Stimulated activated CD4-positive, alpha-beta T cell treated with anti-CD3 and anti-CD28 coated beads, Interleukin-2, amount 100 ng/mL, for 24 hours (primary cell): ENCODE results near the gene ARRB1.

Experiments used
- DNase-seq, 2 donors: peaks; one replicate each; pipeline ENCODE4 v3.0.0-alpha.2; 2020

ARRB1 gene

DNA sequence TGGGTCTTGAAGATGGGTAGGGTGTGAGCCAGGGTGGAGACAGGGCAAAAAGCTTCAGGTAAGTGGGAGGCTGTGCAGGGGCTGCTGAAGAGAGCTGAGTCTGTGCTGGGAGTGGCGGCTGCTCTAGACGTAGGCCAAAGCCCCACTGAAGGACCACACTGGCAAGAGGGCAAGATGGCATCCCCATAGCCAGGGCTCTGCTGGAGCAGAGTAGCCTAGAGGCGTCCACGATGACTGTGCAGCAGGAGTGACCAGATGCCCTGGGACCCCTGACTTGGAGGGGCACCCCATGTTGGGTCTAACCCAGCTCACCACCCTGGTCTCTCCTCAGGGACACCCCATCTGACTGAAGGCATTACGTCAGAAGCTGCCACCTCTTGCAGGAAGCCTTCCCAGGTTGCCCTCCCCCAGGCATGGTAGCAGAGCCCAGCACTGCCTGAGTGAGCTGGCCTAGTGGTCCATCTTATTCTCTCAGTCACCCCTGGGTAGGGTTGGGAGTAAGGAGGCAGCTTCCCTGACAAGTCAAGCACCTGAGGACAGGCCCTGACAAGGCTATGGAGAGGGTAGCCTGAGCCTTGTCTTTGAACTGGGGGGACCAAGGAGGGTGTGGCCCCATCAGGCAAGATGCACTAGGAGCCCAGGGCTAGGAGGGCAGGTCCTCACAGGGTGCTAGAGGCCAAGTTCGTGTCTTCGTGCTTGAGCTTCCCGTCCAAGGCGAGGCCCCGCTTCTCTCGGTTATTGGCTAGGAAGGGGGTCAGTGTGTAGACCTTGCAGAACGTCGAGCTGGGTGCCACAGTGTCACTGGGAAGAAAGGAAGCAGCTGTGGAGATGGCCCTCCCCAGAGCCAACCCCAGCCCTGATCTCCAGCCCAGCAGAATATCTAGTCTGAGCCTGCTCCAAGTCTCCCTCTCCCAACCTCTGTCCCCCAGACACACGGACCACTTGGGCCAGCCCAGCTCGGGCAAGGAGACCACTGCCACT lies 77.8 kb downstream of the ARRB1 start:
- no peak for DNase-seq

DNA sequence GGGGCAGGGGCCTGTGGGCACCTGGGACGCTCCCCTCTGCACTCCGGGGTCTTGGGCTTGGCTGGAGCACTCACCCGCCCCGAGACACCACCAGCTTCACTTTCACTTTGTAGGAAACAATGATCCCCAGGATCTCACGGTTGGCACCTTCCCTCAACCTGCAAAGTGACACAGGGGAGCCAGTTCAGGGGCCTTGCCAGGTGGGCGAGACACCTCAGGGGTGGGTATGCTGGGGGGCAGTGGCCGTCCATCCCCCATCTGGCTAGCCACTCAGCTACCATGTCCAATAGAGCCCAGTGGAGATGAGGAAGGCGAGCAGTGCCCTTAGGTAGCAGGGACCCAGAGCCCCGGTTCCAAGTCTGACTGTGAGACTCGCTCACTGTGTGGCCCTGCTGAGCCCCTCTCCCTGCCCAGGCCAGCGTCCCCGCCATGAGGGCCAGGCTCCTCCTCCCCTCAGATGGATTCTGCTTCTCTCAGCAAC lies 78.6 kb downstream of the ARRB1 start:
- DNase-seq, result no peak

DNA sequence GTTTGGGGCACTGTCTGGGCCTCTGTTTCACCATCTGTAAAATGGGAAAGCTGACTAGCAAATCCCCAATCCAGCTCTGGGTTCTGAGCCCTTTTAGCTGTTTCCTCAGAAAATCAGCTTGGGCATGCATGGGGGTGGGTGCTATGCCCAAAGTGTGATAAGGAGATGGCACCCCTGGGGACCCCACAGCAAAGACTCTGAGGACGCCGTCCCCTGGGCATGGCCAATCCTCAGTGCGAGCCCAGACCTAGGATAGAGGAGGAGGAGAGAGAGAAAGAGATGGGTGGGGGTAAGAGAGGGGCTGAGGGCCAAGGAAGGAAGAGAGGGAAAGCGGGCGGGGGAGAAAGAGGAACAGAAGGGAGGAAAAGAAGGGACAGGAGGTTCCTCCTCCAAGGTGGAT lies 79.1 kb downstream of the ARRB1 start:
- DNase-seq, result no peak

DNA sequence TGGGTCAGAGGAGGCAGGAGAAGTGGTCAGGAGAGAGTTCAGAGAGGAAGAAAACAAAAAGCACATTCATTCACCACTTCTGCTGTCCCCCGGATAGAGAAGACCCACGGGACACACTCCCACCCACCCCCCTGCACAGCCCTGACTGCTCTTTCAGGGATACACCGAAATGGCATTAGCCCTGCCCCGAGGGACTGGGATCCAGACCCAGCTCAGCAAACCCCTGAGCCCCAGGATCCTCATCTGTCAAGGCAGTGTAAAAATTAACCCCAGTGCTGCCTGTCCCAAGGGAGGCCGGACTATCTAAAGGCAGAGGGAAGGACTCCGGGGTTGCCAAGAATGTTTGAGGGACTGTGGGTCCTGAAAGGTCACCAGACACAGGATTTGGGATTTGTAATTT lies 79.7 kb downstream of the ARRB1 start:
- DNase-seq, result no peak

DNA sequence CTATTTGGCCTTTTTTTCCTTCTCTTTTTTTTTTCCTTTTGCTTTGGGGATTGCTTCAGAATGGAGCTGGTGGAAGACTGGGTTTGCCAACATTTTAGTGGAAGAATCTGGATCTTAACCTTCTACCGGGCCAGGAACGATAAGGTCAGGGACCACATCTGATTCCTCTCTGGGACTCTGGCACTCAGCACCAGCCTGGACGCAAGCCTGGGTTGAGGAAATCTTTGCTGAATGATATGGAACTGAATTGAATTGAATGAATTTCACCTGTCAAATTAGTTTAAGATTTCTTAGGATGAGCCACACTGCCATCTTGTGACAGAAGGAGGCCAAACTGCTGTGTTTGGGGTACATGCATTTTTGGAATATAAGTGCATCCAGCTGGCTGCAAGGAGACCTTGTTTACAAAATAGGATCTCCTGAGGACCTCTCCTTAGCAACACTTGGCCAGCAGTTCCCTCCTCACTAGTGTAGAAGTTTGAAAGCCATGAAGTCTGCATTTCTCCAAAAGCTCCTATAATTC lies 80.5 kb downstream of the ARRB1 start:
- no peak for DNase-seq

DNA sequence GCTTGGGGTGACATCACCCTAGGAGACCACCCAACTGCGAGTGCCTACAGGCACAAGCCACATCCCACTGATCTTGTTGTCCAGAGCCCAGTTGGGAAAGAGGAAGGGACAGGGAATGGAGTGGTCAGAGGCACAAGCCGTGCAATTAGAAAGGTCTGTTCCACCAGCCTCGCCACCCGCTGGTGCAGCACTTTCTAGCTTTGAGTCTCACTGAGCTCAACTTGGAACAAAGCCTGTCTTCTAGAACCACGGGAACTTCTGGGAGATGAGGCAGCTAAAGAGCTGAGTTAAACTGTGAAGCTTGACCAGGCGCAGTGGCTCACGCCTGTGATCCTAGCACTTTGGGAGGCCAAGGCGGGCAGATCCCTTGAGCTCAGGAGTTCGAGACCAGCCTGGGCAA lies 81.6 kb downstream of the ARRB1 start:
- DNase-seq, result no peak

DNA sequence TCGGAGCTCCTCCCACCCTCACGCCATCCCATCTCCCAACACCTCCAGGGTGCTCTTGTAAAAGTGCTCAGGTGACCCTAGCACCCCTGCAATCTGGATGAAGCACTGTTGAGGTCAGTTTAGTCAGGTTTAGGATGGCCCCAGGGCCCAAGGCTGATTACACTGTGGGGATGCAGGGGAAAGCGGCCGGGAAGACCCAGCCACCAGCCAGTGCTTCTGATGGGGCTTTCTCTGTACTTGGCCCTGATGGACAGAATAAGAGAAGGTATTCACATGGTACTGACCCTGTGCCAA lies 82.1 kb downstream of the ARRB1 start:
- no peak for DNase-seq

DNA sequence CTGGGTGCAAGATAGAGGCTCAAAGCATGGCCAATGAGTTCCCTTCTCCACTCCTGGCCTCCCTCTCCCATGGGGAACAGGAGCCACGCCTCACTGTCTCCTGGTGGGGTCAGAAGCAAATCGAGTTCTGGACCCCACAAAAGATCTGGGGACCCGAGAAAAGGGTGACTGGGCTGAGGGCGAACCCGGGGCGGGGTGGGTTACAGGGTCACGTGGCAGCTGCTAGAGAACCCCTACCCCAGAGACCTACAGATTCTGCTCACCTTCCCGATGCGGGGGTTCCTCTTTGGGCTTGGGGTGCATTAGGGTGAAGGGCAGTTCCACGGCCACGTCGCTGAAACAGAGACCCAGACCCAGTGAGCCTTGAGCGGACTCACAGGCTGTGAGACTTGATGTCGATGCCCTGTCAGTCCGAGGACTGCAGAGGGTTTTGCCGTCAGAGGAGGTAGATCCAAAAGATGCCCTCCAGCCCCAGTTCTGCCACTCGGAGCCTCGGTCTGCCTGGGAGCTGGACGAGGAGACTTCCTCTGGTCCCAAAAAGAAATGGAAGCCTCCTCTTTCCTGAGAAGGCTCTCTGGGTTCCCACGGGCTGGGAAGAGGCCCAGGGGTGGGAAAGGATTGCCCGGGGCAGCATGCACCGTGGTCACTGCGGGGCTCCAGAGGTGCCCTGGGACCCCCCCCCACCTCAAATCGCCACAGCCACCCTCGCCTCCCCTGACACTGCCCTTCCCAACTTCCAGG lies 82.7 kb downstream of the ARRB1 start:
- no peak for DNase-seq

DNA sequence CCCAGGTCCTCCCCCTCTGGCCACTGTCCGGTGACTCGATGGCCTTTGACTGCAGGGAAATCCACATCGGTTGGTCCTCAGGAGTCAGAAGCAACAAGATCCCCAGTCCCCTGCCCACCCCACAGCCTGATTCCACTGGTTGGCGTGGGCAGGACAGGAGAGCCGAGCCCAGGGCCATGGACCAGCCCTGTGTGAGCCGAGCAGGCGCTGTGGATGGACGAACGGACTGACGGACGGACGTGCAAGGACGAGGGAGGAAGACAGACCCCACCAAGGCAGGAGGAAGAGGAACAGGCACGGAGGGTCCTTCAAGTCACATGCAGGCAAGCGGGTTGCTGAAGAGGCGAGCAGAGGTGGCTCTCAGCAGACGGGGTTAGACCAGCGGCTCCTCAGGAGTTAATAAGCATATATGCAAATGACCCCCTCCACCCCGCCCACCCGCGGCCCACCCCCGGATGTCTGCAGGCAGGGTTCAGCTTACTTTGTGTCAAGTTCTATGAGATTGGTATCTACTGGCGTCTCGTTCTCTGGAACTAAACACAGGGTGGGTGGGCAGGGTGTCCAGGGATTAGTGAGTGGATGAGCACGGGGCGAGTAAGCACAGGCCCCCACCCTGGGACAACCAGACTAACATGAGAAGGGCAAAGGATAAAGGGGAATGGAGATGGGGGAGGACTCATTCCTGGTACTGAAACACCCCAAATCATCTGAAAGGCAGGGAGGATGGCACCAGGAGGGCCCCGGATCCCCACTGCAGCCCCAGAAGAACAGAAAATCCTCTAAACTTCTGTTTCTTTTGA lies 84.1 kb downstream of the ARRB1 start:
- DNase-seq, result no peak

DNA sequence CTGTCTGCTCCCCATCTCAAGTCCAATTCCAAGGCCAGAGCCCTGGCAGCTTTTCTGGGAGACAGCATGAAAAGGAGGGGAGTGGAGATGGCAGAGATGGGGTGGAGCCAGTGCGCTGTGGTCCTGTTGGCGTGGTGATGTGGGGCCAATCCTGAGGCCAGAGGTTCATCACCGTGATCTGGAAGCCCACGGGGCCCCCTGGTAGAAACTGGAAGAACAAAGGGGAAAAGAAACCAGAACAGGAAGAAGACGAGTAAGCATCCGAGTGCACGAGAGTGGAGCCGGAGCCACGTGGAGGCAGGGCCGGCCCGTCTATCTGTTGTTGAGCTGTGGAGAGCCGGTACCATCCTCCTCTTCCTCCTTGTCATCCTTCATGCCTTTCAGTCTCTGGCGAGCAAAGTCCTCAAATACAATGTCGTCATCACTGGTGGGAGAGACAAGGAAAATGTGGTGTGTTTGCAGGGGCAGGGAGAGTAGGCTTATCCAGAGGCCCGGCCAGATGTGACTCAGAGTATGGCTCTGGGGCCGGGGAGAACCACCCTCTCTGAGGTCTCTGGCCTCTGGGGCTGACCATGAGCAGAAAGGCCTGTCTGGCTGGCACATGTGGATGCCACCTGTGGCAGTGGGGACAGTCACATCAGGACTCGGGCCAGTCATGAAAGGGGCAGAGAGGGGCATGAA lies 85.5 kb downstream of the ARRB1 start:
- DNase-seq, result no peak

DNA sequence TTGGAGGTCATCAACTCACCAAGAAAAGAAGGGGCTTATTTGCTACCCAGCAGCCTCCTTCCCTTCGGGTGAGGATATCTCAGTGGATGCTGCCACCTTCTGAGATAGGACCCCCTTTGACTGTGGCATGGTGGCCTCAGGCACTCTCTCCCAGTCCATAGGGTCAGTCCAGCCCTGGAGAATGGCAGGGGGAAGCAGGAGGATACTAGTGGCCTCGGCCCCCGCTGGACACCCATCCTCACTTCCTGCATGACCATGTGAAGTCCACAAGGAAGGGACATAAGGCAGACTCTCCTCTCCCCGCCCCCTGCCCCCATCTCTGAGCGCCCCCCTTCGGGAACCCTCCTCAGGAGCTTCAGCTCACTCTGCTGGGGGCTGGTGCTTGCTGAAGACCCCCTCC lies 86.5 kb downstream of the ARRB1 start:
- DNase-seq, result no peak

DNA sequence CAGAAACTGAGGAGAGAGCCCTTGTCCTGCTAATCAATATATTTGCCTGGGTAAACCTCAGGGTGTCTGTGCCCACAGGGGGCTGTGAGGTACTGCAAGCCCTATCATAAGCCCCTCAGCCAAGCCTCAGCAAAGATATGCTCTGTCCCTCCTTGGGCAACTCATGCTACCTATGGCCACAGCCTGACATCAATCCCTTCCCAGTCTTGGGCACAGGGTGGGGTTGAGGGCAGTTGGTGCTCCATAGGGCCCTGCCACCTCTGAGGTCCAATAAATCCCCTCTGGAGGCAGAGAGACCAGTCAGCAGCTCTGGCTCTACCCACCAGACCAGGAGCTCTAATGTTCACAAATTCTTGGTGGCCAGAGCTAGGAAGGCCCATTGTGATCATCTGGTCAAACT lies 87.1 kb downstream of the ARRB1 start:
- no peak for DNase-seq

DNA sequence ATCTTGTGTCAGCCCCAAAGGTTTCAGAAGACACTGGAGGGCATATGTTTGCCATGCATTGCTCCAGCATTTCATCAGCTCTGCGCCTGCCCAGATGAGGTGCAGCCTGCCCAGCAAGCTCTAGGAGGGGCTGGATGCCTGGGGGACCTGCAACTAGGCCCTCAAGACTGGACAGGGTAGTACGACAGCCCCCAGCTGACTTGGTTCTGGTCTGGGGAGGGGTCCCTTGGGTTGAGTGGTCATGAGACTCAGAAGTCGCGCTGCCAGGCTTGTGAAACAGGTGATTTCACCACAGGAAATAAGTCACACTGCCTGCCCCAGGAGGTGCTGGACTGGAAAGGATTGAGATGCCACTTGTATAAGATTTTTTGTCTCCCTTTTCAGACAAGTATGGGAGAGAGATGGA lies 87.5 kb downstream of the ARRB1 start:
- DNase-seq, result no peak

DNA sequence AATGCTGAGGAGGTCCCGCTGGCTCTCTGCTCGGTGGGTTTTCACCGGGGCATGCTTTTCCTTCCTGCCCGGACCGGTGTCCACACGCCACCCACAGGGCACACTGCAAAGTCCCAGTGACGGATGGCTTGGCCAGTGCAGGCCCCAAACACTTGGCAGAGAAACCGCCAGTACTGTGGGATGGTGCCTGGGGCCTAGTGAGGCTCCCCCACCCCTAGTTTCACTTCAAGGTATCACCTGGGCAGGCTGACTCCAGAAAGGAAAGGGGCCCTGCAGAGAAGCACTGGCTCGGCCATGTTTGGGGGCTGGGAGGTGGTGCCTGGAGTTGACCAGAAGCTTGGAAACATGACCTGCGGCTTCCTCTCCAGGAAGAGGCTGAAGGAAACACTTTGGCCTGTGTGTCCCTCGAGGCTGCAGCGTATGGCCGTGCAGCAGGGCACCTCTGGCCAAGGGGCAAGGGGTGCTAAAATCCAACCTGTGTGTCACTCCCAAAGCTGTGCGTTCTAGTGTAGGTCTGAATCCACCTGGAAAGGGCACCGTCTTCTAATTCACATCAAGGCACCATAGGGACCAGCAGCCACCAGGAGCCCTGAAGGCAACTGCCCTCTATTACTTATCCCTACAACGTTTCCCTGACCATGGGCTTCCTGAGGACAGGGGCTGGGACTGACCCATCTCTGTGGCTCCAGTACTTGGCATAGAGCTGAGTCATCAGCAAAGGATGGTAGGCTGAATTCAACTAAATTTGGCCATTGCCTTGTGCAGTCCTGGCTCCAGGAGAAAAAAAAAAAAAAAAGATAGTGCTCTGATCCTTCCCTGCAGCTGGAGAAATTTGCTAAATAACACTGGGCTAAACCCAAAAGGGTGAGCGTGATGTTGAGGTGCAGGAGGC lies 88.3 kb downstream of the ARRB1 start:
- no peak for DNase-seq

DNA sequence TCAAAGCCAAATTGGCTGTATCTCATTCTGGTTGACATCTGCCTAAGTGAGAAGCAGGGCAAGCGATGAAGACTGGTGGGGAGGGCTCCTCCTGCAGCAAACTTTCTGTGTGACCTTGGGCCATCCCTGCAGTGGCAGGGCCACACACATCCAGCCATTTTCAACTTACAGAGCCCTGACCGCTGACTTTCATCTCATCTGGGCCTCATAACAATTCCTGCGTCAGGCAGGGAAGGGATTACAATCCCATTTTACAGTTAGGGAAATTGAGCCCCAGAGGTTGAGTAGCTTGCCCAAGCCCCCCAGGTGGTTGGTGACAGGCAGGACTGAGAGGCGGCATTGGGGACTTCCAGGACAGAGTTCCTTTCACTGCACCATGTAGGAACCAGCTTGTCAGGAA lies 89.0 kb downstream of the ARRB1 start:
- no peak for DNase-seq

DNA sequence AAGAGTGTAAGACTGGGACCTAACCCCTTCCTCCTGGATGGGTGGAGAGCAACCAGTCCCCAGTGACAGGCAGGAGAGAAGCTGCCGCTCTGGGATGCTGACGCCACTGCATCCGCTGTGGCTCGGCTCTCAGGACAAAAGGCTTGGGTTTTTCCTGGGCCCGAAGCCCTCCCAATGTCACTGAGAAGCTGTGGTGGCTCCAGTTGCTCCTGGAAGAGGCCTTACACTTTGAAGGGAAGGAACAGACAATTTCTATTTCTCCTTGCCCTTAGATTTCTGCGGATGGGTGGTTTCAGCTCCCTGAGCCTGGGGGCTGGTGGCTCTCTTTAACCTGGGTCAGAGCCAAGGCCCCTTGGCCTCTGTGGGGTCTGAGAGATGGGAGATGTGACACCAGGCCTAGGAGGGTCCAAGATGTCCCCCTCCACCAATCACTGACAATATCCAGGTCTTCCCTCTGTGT lies 89.5 kb downstream of the ARRB1 start:
- no peak for DNase-seq

DNA sequence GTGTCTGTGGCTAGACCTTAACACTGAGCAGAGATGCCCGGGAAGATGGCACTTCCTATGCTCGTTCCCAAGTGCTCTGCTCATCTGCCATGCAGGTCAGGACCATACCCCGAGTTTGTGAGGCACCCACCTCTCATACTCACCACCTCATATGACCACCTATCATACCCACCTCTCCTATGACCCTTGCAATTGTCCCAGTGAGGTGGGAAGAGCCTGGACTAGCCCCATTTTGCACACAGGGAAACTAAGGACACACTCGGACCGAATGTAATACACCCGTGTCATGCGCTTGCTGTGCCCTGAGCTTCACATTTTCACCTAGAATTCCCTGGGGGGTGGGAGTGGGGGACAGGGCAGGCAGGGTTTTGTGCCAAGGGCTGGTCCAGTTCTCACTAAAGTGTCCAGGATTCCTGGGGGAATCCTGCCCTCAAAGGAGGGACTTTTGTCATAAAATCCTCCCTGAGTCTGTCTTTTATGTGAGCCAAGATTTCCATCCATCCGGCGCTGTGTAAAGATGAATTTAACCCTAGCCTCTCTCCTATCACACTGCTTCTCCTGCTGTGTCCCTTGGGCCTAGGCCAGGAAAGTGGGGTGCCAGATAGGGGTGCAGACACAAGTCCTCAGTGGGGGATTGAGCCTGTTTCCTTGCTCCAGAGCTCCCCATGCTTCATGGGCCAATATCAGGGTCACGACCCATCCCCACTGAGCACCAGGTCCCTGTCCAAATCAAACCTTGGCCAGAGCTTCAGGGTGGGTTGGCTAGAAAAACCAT lies 90.9 kb downstream of the ARRB1 start:
- no peak for DNase-seq

DNA sequence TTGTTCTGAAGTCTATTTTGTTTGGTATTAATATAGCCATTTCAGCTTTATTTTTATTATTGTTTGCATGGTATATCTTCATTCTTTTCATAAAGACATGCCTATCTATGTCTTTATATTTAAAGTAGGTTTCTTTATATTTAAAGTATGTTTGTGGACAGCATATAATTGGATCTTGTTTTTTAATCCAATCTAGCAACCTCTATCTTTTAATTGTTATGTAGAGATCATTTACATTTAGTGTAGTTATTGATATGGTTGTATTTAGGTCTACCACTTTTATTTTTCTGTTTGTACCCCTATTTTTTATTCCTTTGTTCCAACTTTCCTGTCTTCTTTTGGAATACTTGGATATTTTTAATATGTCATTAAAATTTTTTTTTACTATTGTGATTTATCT lies 97.1 kb downstream of the ARRB1 start:
- DNase-seq, result no peak

DNA sequence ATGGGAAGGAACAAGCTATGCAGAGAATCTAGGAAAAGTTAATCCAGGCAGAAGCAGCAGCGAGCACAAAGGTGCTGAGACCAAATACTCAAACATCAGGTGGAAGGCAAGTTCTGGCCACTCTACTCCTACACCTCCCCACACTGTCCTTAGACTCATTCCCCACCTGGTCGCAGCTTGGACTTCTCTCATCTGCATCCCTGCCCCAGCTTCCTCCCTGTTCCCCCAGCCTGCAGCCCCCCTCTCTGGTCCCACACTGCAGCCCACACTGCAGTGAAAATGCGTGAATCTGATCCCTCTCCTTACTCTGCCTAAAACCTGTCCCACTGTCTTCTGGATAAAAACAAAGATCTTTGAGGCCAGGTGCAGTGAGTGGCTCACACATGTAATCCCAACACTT lies 101.8 kb downstream of the ARRB1 start:
- no peak for DNase-seq

DNA sequence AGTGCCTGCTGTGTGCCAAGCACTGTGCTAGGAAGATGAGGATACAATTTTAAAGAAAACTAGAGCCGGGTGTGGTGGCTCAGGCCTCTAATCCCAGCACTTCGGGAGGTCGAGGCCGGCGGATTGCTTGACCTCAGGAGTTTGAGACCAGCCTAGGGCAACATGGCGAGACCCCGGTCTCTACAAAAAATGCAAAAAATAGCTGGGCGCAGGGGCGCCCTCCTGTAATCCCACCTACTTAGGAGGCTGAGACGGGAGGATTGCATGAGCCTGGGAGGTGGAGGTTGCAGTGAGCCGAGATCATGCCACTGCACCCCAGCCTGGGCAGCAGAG lies 102.6 kb downstream of the ARRB1 start:
- DNase-seq, result no peak
